DMS114 treated with DMSO at 0.1 percent for 48 hours (cell line): ENCODE measurements around the gene DDX5.

Experiments used
- DNase-seq: peaks from one replicate; lab custom pipeline; 2025; ENCODE audit not compliant: unreplicated experiment; lab: John Stamatoyannopoulos, UW

The DDX5 gene

DNA sequence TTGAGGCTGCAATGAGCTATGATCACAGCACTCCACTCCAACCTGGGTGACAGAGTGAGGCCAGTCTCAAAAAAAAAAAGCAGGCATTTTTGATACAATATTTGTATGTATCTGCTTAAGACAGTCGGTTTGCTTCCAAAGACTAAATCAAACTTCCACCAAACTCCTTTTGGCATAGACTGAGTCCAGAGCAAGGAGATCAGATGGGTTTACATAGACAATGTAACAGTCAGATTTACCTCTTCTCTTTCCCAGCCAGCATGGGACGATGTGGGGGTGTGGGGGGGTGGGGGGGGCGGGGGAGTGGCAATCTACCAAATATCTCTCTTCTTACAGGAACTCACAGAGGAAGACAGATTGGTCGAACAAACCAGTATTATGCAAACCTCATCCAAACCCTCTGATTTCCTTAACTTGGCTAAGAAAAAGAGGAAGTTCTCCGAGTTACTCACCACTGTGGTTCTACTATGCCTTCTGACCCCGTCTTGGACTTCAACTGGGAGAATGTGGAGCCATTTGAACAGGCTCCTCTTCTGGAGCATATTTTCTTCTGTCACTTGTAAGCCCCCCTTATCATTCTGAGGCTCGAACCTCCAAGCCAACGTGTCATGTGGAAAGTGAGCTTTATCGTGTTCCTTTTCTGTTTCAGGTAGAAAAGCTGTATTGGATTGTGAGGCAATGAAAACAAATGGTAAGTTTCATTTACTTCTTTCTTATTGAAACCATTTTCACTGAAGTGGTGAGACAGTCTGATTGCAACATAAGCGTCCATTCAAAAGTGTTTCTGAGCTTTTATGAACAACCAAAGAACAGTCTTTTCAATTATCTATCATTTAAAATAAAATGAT lies 57.2 kb downstream of the DDX5 start, which contains the start of gene MILR1:
Gene MILR1 (plus strand): TSS at position 451 of the 848 bp plus-strand sequence. CDS start 54 bp downstream, at position 505.
- DNase-seq = no peak
